ES-I3 (cell line): ENCODE measurements around the gene VAC14.

ENCODE experiments used
- H3K36me3 ChIP-seq: 2 replicates; pipeline ENCODE4 v1.6.1; 2013; ENCODE audit warnings: mild to moderate bottlenecking, low read length, control low read depth, moderate library complexity; ENCODE audit not compliant: insufficient read depth
- H3K4me1 ChIP-seq: 2 replicates; pipeline ENCODE4 v1.6.1; 2013; ENCODE audit warnings: mild to moderate bottlenecking, control low read depth, low read length; ENCODE audit not compliant: insufficient read depth
- H3K9ac ChIP-seq: 2 replicates; pipeline ENCODE4 v1.6.1; 2013; ENCODE audit warnings: low read depth, mild to moderate bottlenecking, low read length, moderate library complexity
- H3K9me3 ChIP-seq: 2 replicates; pipeline ENCODE4 v1.6.1; 2013; ENCODE audit warnings: mild to moderate bottlenecking, low read length, moderate library complexity; ENCODE audit not compliant: control insufficient read depth, insufficient read depth

The VAC14 gene

GRCh38 chr16:70738083-70738977 lies 62.6 kb downstream of the VAC14 start:
- H3K9me3 ChIP-seq, result no peaks in the 10 kb centered on the region
- H3K9ac ChIP-seq, result no peak overlapping the region
- H3K4me1 ChIP-seq, result no peaks in the 10 kb centered on the region; the same call in 1 of the 2 replicates
- H3K36me3 ChIP-seq, result peaks cover 3% of the 10 kb centered on the region; the same call in 1 of the 2 replicates

- Histone ChIP-seq H3K9ac (no peak overlapping the region), H3K9me3 (no peaks in the 10 kb centered on the region), H3K36me3 (no peaks in the 10 kb centered on the region), H3K4me1 (no peaks in the 10 kb centered on the region; the same call in 1 of the 2 replicates)
Measured at GRCh38 chr16:70737377-70738082, 63.4 kb downstream of the VAC14 start.

GRCh38 chr16:70736465-70737376 lies 64.2 kb downstream of the VAC14 start:
- Histone ChIP-seq H3K4me1 (no peaks in the 10 kb centered on the region; the same call in 1 of the 2 replicates), H3K36me3 (no peaks in the 10 kb centered on the region), H3K9ac (no peak overlapping the region), H3K9me3 (no peaks in the 10 kb centered on the region)

GRCh38 chr16:70735141-70735979 lies 65.6 kb downstream of the VAC14 start:
- H3K9me3 ChIP-seq, result no peaks in the 10 kb centered on the region
- no peak overlapping the region for H3K9ac ChIP-seq
- no peaks in the 10 kb centered on the region for H3K36me3 ChIP-seq
- no peaks in the 10 kb centered on the region; the same call in 1 of the 2 replicates for H3K4me1 ChIP-seq

- H3K9me3 ChIP-seq, result no peaks in the 10 kb centered on the region
- H3K9ac ChIP-seq, result no peak overlapping the region
- no peaks in the 10 kb centered on the region for H3K36me3 ChIP-seq
- no peaks in the 10 kb centered on the region; the same call in 1 of the 2 replicates for H3K4me1 ChIP-seq
Measured at GRCh38 chr16:70734522-70735095, 66.3 kb downstream of the VAC14 start.

GRCh38 chr16:70730944-70731343 lies 70.0 kb downstream of the VAC14 start:
- Histone ChIP-seq H3K9ac (no peak overlapping the region), H3K9me3 (no peaks in the 10 kb centered on the region), H3K36me3 (no peaks in the 10 kb centered on the region), H3K4me1 (peaks cover 1% of the 10 kb centered on the region; the same call in 1 of the 2 replicates)

GRCh38 chr16:70730031-70730430 lies 70.9 kb downstream of the VAC14 start:
- Histone ChIP-seq H3K9ac (no peak overlapping the region), H3K9me3 (no peaks in the 10 kb centered on the region), H3K4me1 (peaks cover 8% of the 10 kb centered on the region; the same call in 1 of the 2 replicates), H3K36me3 (no peaks in the 10 kb centered on the region)

GRCh38 chr16:70729292-70729691 lies 71.7 kb downstream of the VAC14 start:
- Histone ChIP-seq H3K9ac (no peak overlapping the region), H3K4me1 (peaks cover 8% of the 10 kb centered on the region; the same call in 1 of the 2 replicates), H3K36me3 (no peaks in the 10 kb centered on the region), H3K9me3 (no peaks in the 10 kb centered on the region)

GRCh38 chr16:70728150-70728549 lies 72.8 kb downstream of the VAC14 start:
- H3K9ac ChIP-seq, result no peak overlapping the region
- H3K36me3 ChIP-seq, result no peaks in the 10 kb centered on the region
- H3K9me3 ChIP-seq, result no peaks in the 10 kb centered on the region
- peaks cover 8% of the 10 kb centered on the region; the same call in 1 of the 2 replicates for H3K4me1 ChIP-seq

- H3K4me1 ChIP-seq, result peaks cover 8% of the 10 kb centered on the region; the same call in 1 of the 2 replicates
- H3K9ac ChIP-seq, result no peak overlapping the region
- no peaks in the 10 kb centered on the region for H3K9me3 ChIP-seq
- no peaks in the 10 kb centered on the region for H3K36me3 ChIP-seq
Measured at GRCh38 chr16:70726892-70727361, 74.0 kb downstream of the VAC14 start.

- no peak overlapping the region for H3K9ac ChIP-seq
- no peaks in the 10 kb centered on the region for H3K36me3 ChIP-seq
- H3K4me1 ChIP-seq, result peaks cover 8% of the 10 kb centered on the region; the same call in 1 of the 2 replicates
- H3K9me3 ChIP-seq, result no peaks in the 10 kb centered on the region
Measured at GRCh38 chr16:70725912-70726828, 74.8 kb downstream of the VAC14 start.
